IPS DF 4.7 (cell line): ENCODE data around the gene DST.

Experiments
- DNase-seq: peaks from one replicate; pipeline ENCODE4 v3.0.0-alpha.2; 2013; ENCODE audit warnings: low spot score; ENCODE audit errors: extremely low read depth

The DST gene

GRCh38 chr6:56440551-56440981 is 202.1 kb downstream of the DST start:
- DNase-seq = no peak

GRCh38 chr6:56437171-56437900 is 205.4 kb downstream of the DST start:
- DNase-seq = no peak

GRCh38 chr6:56435754-56436153 is 206.9 kb downstream of the DST start:
- no peak for DNase-seq

GRCh38 chr6:56435326-56435725 is 207.4 kb downstream of the DST start:
- no peak for DNase-seq

GRCh38 chr6:56434606-56435005 is 208.1 kb downstream of the DST start:
- no peak for DNase-seq

- no peak for DNase-seq
Measured at GRCh38 chr6:56433119-56433518, 209.6 kb downstream of the DST start.

- no peak for DNase-seq
Measured at GRCh38 chr6:56432194-56432593, 210.5 kb downstream of the DST start.

- DNase-seq = no peak
Measured at GRCh38 chr6:56430629-56431600, 211.8 kb downstream of the DST start.

- no peak for DNase-seq
Measured at GRCh38 chr6:56424542-56425083, 218.1 kb downstream of the DST start.

DNA sequence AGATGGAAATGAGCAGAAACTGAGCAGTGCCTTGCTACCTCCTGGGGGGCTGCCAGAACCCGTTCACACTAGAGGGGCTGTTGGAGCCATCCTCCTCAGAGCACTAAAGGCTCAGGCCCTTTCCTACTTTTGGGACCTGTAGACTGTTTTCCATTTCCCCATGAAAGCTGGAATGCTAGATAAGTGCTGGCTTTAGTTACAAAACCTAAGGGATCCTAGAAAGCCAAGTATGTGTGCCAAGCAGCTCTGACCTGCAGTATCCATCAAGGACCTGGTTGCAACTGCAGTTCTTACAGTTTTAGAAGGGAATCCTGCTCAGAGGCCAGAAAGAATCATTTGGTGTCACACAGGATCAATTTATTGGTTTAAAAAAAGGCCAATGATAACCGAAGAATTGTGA is 218.6 kb downstream of the DST start:
- no peak for DNase-seq

DNA sequence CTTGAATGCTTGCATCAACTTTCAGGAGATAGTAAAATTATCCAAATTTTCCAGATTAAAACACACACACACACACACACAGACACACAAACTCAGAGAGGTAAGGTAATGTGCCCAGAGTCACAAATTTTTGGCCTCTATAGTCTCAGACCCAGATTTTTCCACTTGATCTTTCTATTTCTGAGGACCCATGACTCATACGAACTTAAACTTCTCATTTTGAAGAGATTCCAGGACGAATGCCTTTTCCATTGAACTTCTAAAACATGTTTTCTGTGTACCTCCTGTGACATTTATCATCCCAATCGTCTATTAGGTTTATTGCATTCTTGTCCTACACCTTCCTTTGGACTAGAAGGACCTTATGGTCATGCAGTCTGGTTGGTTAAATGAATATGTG is 222.4 kb downstream of the DST start:
- DNase-seq = no peak

- DNase-seq = no peak
Measured at GRCh38 chr6:56419191-56419590, 223.5 kb downstream of the DST start.

DNA sequence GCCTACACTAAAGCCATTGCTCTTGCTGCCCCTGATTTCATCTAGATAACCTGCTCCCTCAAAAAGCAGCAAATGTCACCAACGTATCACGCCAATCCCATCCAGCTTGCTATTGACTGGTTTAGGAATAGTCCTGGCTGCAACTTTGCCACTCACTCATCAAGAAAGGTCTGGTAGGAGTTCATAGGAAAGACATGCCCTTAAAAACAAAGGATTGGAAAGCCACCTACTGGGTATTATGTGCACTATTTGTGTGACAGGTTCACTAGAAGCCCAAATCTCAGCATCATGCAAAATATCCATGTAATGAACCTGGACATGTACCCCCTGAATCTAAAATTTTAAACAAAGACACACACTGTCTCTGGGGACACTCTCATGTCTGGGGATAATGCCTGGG is 224.9 kb downstream of the DST start:
- no peak for DNase-seq

- DNase-seq = no peak
Measured at GRCh38 chr6:56416247-56416646, 226.4 kb downstream of the DST start.

DNA sequence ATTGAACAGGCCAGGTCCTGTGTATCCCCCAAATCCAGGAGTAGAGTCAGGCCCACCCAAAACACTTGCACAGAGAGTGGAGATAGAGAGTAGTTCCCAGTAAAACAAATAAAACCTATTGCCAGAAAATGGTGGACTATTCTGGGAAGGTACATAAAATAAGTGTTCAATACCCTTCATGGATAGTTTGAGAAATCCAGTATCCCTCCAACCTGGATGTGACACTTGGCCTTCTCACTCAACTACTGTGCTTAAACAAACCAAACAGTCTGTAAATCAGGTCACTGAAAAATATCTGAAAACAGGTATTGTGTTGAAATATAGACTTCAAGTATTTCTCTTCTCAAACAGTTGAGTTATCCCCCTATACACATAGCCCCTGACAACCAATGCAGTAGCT is 233.7 kb downstream of the DST start:
- no peak for DNase-seq
